HepG2 (cell line): Measurements from ENCODE around the gene LRPPRC. TPM values are rescaled to one million over a fixed set of nuclear protein-coding genes. Genes with fewer than 3 reads are reported as not detected.

Source experiments
- ATAC-seq: fragments of 200-7000 bp; cut with Tn5 transposase; 3 replicates; pipeline ENCODE4 v1.9.1; 2020; ENCODE audit warnings: mild to moderate bottlenecking, moderate library complexity
- BruUV-seq: library from RNA; stranded (reverse); fragments of 400-500 nt; replicated peaks from 2 replicates; lab custom pipeline; 2021; lab: Mats Ljungman, UMichigan
- CTCF ChIA-PET: fragments of 300-600 bp; formaldehyde crosslinking; extraction: SDS; loops from one replicate; lab custom pipeline; 2021; ENCODE audit warnings: low total read pairs, inconsistent platforms, low intra/inter-chr PET ratio; lab: Yijun Ruan, JAX
- POLR2A ChIA-PET: fragments of 350-600 bp; sonication (Branson Sonifier 250); formaldehyde crosslinking; loops from one replicate; lab custom pipeline; 2020; ENCODE audit warnings: antibody characterized with exemption, inconsistent platforms; lab: Yijun Ruan, JAX
- DNase-seq: peaks from one replicate; pipeline ENCODE4 v3.0.0-alpha.2; 2015; ENCODE audit warnings: low spot score
- FAIRE-seq: peaks from 3 replicates; lab custom pipeline; 2011; peaks lifted over from hg19 to GRCh38; lab: Jason Lieb, UNC
- H2AFZ ChIP-seq: one replicate; pipeline ENCODE4 v1.6.1; 2011; ENCODE audit warnings: low read length, inconsistent platforms
- H3K27ac ChIP-seq: fragments of 300-600 bp; 3 replicates; pipeline ENCODE4 v1.8.0; 2011; ENCODE audit warnings: mixed run types, mild to moderate bottlenecking, mixed read lengths, low read length, inconsistent platforms; ENCODE audit not compliant: insufficient read depth; ENCODE audit errors: extremely low read length
- H3K27me3 ChIP-seq, 2 experiments: fragments of 200-600 bp in 1 of 2; 2 replicates in 1 of 2; 3 replicates in 1 of 2; pipeline versions ENCODE4 v1.6.0 to v1.8.0; 2011; ENCODE audit warnings: low read length in 2 of 2, mild to moderate bottlenecking in 2 of 2, moderate library complexity in 2 of 2, inconsistent platforms in 1 of 2; ENCODE audit not compliant: insufficient read depth in 2 of 2, control insufficient read depth in 1 of 2
- H3K36me3 ChIP-seq, 2 experiments: fragments of 200-600 bp in 1 of 2; replicated peaks in 1 of 2; 2 replicates in 1 of 2; 3 replicates in 1 of 2; pipeline versions ENCODE4 v1.5.1 to v1.8.0; 2011; ENCODE audit warnings: low read length in 2 of 2, inconsistent platforms in 1 of 2; ENCODE audit not compliant: insufficient read depth in 2 of 2, control insufficient read depth in 1 of 2
- H3K4me1 ChIP-seq: 2 replicates; pipeline ENCODE4 v1.5.1; 2012; ENCODE audit warnings: low read length, inconsistent platforms; ENCODE audit not compliant: insufficient read depth
- H3K4me2 ChIP-seq: 2 replicates; pipeline ENCODE4 v1.6.0; 2011; ENCODE audit warnings: low read depth, low read length, inconsistent platforms
- H3K4me3 ChIP-seq, 3 experiments: fragments of 200-600 bp in 1 of 3; sonication (generic), shearing (Covaris generic) in 1 of 3; replicated peaks in 1 of 3; 2 replicates each; pipeline ENCODE4 v1.5.1; 2011 to 2016; ENCODE audit warnings: low read length in 3 of 3, inconsistent platforms in 2 of 3, low read depth in 2 of 3, mild to moderate bottlenecking in 2 of 3, control low read depth in 1 of 3, mixed read lengths in 1 of 3; ENCODE audit not compliant: insufficient read depth in 1 of 3
- H3K79me2 ChIP-seq: one replicate; pipeline ENCODE4 v1.6.1; 2011; ENCODE audit warnings: low read length, inconsistent platforms; ENCODE audit not compliant: insufficient read depth
- H3K9ac ChIP-seq: 2 replicates; pipeline ENCODE4 v1.6.0; 2011; ENCODE audit warnings: mild to moderate bottlenecking, low read depth, low read length, inconsistent platforms; ENCODE audit not compliant: insufficient read depth
- H3K9me3 ChIP-seq: 2 replicates; pipeline ENCODE4 v1.5.1; 2012; ENCODE audit warnings: mild to moderate bottlenecking, low read length
- H4K20me1 ChIP-seq: 2 replicates; pipeline ENCODE4 v1.6.0; 2011; ENCODE audit warnings: inconsistent platforms, mild to moderate bottlenecking, low read length, moderate library complexity; ENCODE audit not compliant: insufficient read depth
- CEBPB ChIP-seq: IDR thresholded peaks from 2 replicates; pipeline ENCODE4 v1.6.1; 2011; ENCODE audit warnings: low read depth, low read length, improper control_type of control experiment, borderline replicate concordance
- RBM22 ChIP-seq: fragments of 200-400 bp; formaldehyde crosslinking; optimal IDR thresholded peaks from 2 replicates; pipeline ENCODE3; 2017; ENCODE audit warnings: mild to moderate bottlenecking, low read length, moderate library complexity
- TARDBP ChIP-seq: sonication (generic); formaldehyde crosslinking; IDR thresholded peaks from 2 replicates; pipeline ENCODE4 v1.8.0; 2022; ENCODE audit warnings: mild to moderate bottlenecking, missing genetic modification reagents
- WGBS: methylation state at CpG from one replicate; pipeline ENCODE4 v1.1.6; 2017; ENCODE audit warnings: low lambda C conversion rate; 5-methylcytosine and 5-hydroxymethylcytosine counted together
- in situ Hi-C: cut with HindIII; loops from 2 replicates; pipeline ENCODE4 v1.10.0; 2017; ENCODE audit warnings: low pct_unique_long_range_greater_than_20kb; ENCODE audit not compliant: extremely low pct_ligation_motif_present
- intact Hi-C: fragments of 100-400 bp; cut with micrococcal nuclease; formaldehyde crosslinking; loops from one replicate; pipeline ENCODE4 v1.10.0; 2022; ENCODE audit not compliant: unreplicated experiment
- polyA plus RNA-seq, 8 experiments: library from polyadenylated mRNA; depleted of rRNA in 3 of 8; stranded (reverse) in 7 of 8; unstranded in 1 of 8; fragments of >200 nt; fragmentation: Illumina TruSeq in 4 of 8; extraction: Trizol in 4 of 8; gene quantifications; 2 replicates each; pipeline versions ENCODE4 v1.2.1 to v1.2.3, GENCODE V29; 2011 to 2016; ENCODE audit warnings: low read depth in 4 of 8, missing spikeins in 1 of 8, mixed read lengths in 1 of 8; ENCODE audit not compliant: insufficient read depth in 1 of 8
- total RNA-seq, 5 experiments: library from RNA; depleted of rRNA; stranded (reverse); fragments of >200 nt; fragmentation: Illumina TruSeq; extraction: Trizol; gene quantifications; 2 replicates each; pipeline ENCODE4 v1.2.3, GENCODE V29; 2016; ENCODE audit warnings: low read depth in 1 of 5
- TF ChIP-seq, protein P1 (sequence below): sonication (generic); formaldehyde crosslinking; IDR thresholded peaks from 2 replicates; pipeline ENCODE4 v1.4.0; 2020; ENCODE audit warnings: missing genetic modification reagents

Gene LRPPRC
- total and polyA plus RNA-seq, 2 of the 13 experiments (the other 11 are each of a cell fraction or from before 2014, with no cell fraction given) = 117 to 167 TPM

- intact Hi-C loops = no loop called here
- Histone ChIP-seq H3K27me3 (no peaks in the 10 kb centered on the region), H2AFZ (no peak overlapping the region), H3K27ac (no peak overlapping the region), H3K9ac (no peak overlapping the region), H3K4me2 (no peak overlapping the region), H3K9me3 (no peaks in the 10 kb centered on the region), H3K79me2 (no peaks in the 10 kb centered on the region), H3K4me1 (no peaks in the 10 kb centered on the region), H3K4me3 (no peak overlapping the region), H4K20me1 (no peaks in the 10 kb centered on the region), H3K36me3 (peaks cover 24 to 75% of the 10 kb centered on the region in 2 experiments)
- DNase-seq (no peak), ATAC-seq (no peak), FAIRE-seq (no peak)
- TF ChIP-seq RBM22 = peak; percentile 50
- TF ChIP-seq, protein P1, sequence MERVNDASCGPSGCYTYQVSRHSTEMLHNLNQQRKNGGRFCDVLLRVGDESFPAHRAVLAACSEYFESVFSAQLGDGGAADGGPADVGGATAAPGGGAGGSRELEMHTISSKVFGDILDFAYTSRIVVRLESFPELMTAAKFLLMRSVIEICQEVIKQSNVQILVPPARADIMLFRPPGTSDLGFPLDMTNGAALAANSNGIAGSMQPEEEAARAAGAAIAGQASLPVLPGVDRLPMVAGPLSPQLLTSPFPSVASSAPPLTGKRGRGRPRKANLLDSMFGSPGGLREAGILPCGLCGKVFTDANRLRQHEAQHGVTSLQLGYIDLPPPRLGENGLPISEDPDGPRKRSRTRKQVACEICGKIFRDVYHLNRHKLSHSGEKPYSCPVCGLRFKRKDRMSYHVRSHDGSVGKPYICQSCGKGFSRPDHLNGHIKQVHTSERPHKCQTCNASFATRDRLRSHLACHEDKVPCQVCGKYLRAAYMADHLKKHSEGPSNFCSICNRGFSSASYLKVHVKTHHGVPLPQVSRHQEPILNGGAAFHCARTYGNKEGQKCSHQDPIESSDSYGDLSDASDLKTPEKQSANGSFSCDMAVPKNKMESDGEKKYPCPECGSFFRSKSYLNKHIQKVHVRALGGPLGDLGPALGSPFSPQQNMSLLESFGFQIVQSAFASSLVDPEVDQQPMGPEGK (CRISPR knock-in tag) = no peak
- POLR2A ChIA-PET = no interaction called here
- 99% methylated on average over 4 of the region's 4 CpGs for WGBS
- in situ Hi-C loops = no loop called here
- no TSS peak for BruUV-seq
- CTCF ChIA-PET = no interaction called here
These were observed 49.1 kb downstream of the LRPPRC start for GRCh38 chr2:43946685-43947084.

- H3K79me2 ChIP-seq = no peaks in the 10 kb centered on the region
- FAIRE-seq (no peak), DNase-seq (no peak), ATAC-seq (no peak)
- H4K20me1 ChIP-seq = no peaks in the 10 kb centered on the region
- peaks cover 24 to 81% of the 10 kb centered on the region in 2 experiments for H3K36me3 ChIP-seq
- no peak overlapping the region for H2AFZ ChIP-seq
- 96% methylated on average over 3 of the region's 3 CpGs for WGBS
- in situ Hi-C loops (no loop called here), intact Hi-C loops (no loop called here)
- CTCF ChIA-PET = no interaction called here
- H3K9ac ChIP-seq = no peak overlapping the region
- H3K9me3 ChIP-seq = no peaks in the 10 kb centered on the region
- no peaks in the 10 kb centered on the region for H3K4me1 ChIP-seq
- H3K27ac ChIP-seq = no peak overlapping the region
- BruUV-seq = no TSS peak
- H3K27me3 ChIP-seq = no peaks in the 10 kb centered on the region
- H3K4me2 ChIP-seq = no peak overlapping the region
- no peak overlapping the region for H3K4me3 ChIP-seq
- TF ChIP-seq TARDBP (CRISPR knock-in tag) = no peak
- TF ChIP-seq CEBPB = peak; percentile 66
- POLR2A ChIA-PET = interaction anchor here (0.9 kb wide), 1 partner anchor 63 kb away, joined by 4 read pairs; no protein-coding TSS in a partner anchor
These were observed 50.4 kb downstream of the LRPPRC start for GRCh38 chr2:43945439-43945838.
